IPS DF 4.7 (cell line): ENCODE measurements around the gene SLC13A3.

Experiments used
- DNase-seq: peaks from one replicate; pipeline ENCODE4 v3.0.0-alpha.2; 2013; ENCODE audit warnings: low spot score; ENCODE audit errors: extremely low read depth

SLC13A3 gene

DNA sequence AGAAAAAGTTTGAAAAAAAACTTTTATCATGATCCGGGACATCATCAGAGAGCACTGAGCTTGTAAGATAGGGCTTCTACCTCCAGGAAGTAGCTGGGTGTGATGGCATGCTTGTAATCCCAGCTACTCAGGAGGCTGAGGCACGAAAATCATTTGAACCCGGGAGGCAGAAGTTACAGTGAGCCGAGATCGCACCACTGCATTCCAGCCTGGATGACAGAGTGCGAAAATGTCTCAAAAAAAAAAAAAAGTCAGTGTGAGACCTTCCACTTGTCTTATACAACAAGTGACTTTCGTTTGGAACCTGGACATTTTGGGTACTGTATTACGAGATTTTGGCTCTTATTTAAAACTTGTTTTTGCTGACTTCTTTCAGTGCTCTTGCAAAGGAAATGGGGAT, 5.9 kb upstream of the SLC13A3 start:
- DNase-seq = no peak

DNA sequence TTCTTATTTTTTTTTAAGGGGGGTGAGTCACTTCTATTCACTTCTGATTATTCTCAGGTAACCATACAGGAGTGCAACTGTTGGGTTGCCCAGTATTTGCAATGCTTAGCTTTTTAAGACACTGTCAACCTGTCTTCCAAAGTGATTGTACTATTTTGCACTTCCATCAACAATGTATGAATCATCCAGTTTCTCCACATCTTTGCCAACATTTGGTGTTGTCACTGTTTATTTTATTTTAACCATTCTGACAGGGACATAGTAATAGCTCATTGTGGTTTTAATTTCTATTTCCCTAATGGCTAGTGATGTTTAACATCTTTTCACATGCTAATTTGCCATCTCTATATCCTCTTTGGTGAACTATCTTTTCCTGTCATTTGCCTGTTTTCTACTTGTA, 1.4 kb upstream of the SLC13A3 start:
- no peak for DNase-seq

DNA sequence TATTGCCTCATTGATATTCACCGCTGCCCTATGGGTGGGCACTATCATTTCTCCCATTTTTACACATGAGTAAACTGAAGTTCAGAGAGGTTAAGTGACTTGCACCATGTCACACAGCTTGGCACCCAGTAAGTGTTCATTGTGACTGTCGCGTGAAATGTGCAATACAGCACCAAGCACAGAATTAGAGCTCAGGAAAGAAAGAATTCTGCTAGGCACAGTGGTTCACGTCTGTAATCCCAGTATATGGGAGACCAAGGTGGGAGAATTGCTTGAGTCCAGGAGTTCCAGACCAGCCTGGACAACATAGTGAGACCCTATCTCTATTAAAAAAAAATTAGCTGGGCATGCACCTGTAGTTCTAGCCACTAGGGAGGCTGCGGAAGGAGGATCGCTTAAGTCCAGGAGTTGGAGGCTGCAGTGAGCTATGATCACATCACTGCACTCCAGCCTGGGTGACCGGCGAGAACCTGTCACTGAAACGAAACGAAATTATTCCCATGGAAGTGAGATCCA, 626 bp downstream of the SLC13A3 start:
- no peak for DNase-seq

DNA sequence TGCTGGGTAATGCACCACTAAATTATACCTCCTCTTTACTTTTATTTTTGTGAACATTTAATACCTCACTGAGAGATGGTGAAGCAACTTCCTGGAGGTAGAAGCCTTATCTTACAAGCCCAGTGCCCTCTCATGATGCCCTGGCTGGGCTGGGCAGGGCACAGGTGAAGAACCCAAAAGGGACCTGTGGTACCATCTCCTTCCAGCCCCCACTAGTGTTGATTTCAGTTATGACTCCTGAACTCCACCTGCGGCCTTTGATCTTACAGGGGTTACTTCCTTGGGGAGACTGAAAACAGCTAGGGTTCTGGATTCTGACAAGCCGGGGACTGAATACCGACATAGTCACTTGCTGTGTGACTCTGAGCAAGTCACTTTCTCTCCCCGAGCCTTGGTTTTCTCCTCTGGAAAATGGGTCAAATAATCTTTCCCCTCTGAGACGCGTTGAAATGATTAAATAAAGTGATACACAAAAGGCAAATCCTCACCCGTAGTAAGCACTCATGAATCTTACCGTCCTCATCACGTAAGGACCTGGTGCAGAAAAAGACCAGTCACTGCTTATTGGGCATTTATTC, 1.2 kb downstream of the SLC13A3 start:
- no peak for DNase-seq

DNA sequence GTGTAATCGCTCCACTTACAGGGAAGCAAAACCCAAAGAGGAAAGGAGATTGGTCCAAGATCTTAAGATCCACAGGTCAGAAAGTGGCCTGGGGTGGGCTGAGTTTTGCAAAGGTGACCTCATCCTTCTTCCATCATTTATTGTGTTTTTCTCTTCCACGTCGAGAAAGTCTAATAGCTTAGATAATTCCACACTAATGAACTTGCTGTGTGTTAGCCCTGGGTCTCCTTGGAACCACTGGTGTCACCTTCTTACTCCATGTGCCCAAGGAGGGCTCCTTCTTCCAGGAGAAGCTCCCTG, 1.7 kb downstream of the SLC13A3 start:
- no peak for DNase-seq

DNA sequence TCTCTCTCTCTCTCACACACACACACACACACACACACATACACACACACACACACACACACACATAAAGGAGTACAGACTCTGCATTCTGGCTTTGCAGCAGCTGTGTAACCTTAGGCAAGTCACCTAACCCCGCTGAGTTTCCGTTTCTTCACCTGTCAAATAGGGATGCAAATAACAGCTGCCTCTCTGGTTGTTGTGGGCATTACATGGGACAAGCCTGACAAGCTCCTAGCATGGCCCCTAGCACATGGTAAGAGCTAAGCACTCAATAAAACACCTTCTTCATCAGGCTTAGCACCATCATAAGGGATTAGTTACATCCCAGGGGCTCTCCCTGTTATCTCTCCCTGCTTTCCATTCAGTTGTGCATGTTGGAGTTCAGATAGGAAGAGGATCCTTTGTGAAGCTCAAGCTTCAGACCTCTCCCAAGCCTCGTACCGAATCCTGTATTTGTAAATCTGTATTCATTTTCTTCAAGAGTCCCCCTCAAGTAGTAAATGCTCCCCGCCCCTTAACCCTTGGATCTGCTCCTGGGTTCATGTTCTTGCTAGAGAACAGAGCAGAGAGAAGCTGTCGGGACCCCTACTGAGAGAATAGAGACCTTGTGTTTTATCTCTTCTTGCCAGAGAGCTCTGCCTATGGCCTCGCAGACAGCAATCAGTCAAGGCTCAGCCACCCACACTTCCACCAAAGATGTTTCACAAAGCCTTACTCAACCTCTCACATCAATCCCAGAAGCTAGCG, 2.2 kb downstream of the SLC13A3 start:
- no peak for DNase-seq

DNA sequence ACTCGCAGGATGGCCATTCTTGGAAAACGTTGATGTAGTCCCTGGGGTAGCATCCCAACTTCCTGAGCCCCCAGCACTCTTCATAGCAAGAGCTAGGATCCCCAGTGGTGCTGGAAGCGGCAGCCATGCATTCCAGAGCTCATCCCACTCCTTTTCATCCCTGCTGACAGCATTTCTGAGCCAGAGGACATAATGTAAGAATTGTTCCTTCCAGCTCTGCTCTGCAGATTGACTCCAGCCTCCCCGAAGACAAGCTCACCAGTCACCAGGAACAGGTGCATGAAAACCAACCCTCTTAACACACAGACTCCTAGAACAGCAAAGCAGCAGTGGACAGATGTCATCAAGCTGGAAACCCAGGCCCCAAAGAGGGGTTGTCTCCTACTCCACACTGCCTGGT, 3.8 kb downstream of the SLC13A3 start:
- no peak for DNase-seq

DNA sequence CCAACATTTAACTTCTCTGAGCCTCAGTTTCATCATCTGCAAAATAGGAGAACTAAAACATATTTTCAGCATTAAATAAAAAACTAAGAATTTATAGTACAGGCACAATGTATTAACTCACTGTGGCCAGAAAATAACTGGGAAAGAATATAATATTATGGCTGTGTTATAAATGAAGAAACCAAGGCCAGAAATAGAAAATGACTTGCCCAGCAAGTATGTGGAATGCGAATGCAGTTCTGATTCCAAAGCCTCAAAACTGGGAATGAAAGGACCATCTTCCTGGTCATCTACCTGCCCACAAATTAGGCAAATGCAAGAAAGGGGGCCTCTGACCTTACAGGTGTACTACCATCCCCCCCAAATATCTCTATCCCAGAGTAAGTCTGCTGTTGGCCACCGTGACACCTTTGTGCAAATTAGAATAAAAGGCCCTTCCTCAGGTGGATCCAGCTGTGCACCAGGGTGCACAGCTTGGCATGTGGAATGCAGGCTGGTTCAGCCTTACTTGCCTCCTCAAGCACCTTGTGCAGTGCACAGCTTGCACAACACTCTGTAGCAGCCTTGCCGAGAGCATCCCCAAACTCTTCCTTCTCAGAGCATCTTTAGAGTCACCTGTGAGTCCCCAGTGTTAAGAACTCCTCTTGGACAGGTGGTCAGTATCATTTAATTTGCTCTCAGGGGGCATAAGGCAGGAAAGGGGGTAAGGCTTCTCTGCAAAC, 4.4 kb downstream of the SLC13A3 start:
- DNase-seq = no peak

DNA sequence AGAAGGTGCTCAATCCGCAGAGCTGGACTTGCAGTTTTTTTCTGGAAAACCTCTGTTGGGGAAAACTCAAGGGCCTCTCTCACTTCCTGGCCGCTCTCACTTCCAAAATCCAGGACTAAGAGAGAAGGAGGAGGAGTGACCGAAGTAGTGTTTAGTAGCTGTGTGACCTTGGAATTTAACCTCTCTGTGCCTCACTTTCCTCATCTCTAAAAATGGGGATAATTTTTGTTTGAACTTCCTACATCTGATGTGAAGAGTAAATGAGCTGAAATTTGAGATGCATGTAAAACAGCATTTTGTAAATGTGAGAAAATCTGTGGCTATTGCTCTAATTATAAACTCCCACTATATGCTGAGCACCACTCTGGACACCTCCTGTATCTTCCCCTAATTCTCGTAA, 5.1 kb downstream of the SLC13A3 start:
- no peak for DNase-seq

DNA sequence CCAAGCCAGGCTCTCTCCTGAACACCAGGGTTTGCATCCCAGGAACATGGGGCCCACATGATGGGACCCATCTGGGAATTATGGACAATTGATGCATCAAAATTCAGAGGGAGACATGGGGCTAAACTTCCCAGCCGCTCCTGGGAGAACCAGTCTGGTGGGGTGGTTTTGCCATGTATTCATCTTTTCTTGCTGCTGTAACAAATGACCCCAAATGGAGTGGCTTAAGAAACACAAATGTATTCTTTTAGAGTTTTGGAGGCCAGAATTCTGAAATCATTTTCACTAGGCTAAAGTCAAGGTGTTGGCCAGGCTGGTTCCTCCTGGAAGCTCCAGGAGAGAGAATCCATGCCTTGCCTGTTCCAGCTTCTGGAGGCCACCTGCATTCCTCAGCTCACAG, 6.5 kb downstream of the SLC13A3 start:
- no peak for DNase-seq

DNA sequence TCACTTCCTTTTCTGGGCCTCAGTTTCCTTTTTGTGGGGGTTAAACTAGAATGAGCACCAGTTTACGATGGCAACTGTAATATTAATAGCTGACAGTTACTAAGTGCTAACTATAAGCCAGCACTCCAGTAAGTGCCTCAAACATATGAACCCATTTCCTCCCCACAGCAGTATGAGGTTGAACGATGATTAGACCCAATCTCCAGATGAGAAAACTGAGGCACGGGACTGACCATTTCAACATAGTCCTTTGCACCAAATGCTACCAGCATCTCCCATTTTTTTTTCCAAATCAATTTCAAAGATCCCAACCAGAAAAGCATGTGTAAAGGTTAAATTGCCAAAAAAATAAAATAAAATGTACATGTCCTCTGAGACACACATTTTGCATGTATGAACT, 7.1 kb downstream of the SLC13A3 start:
- no peak for DNase-seq

DNA sequence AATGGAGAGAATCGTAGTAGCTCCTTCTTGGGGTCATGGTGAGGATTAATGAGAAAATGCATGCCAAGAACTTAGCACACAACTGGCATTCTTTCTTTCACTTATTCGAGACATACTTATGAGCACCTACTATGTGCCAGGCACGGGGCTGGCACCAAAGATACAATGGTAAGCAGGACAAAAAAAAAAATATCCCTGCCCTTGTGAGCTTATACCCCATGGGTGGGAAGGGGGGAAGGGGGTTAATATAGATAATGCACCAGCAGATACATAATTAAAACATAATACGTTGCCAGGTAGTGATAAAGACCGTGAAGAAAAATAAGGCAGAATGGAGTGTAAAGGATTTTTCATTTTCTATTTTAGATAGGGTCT, 8.3 kb downstream of the SLC13A3 start:
- DNase-seq = no peak

DNA sequence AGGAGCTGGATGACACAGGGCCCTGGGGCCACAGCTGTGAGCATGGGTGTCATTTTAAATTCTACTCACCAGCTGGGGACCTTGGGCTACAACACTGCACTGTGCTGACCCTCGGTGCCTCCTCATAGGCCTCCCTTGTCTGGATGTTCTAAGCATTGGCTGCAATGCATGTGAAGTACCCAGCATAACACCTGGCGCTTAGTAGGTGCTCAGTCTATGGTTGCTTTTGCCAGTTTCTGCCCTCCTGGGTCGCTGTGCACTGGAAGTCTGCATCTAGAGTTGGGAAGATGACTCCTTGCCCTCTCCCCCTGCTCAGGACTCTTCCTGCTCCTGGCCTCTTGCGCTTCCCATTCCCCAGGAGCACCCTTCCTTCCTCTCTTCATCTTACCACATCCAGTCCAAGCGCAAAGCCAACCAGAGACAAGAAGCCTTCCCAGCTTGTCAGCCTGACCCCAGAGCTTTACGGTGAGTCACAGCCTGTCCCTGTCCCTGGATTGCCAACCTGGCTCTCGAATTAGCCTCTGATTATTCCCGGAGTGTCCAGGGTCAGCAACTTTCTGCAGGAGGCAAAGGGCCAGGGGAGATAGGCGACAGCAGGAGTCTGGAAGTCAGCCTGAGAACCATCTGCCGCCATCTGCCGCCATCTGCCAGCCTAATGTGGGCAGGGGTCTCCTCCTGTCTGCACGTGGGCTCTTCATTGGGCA, 8.8 kb downstream of the SLC13A3 start:
- no peak for DNase-seq

DNA sequence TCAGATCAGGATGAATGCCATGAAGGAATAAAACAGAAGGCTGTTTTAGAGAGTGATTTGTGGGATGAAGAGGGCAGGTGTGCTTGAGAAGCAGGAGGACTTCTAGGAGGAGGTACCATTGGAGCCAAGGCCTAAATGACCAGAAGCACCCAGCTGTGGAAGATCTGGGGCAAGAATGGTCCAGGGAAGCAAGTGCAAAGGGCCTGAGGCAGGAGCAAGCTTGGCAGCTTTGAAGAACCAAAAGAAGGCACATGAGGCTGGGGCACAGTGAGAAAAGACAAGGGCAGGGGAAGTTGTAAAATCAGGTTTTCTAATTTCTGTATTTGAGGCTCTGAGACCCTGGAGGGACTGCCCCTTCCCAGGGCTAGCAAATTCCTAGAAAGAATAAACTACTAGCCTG, 9.8 kb downstream of the SLC13A3 start:
- DNase-seq = no peak

DNA sequence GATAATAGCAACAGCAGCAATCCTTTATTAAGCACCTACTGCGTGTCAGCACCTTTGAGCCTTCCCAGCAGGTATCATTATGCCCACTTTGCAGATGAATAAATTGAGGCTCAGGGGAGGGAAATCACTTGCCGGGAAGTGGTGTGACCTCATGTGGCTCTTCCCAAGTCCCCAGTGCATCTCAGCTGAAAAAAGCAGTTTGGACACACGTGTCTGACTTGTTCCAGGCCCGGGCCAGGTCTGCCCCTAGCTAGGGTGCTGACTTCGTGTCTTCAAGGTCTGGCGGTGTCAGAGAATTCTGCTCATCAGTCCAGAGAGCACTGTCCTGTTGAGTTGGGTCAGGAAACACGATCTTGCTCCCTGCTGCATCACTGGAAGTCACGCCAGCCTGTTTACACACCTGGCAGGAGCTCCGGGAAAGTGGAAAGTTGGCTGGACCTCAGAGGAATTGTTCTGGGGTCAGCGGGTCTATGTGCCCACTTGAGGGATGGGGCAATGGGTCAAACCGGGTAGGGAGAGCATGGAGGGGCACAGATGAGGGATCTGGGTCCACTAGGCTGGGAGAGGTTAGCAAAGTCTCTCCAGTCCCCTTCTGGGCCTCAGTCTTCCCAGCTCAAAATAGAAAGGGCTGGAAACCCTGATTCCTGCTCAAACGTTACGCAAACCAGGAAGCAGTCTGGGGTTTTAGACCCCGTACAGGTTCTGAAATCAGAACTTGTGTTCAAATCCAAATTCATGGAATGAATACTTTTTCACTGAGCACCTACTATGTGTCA, 10.5 kb downstream of the SLC13A3 start:
- DNase-seq = no peak

DNA sequence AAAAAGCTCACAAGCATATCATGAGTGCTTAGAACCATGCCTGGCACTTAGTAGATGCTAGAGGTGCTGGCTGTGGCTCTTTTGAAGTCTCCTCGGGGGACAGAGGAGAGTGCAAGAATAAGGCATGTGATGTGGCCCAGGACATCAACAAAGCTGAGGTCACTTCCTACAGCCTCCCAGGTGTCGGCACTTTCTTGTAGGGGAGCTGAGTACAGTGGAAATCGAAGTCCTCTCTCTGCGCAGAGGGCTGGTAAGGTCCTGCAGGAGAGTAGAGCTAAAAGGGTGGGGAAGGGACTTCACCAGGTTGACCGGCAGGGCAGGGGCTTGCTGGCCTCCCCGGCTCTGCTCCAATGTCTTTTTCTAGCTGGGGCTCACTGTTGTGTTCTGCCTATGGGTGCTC, 11.2 kb downstream of the SLC13A3 start:
- no peak for DNase-seq

DNA sequence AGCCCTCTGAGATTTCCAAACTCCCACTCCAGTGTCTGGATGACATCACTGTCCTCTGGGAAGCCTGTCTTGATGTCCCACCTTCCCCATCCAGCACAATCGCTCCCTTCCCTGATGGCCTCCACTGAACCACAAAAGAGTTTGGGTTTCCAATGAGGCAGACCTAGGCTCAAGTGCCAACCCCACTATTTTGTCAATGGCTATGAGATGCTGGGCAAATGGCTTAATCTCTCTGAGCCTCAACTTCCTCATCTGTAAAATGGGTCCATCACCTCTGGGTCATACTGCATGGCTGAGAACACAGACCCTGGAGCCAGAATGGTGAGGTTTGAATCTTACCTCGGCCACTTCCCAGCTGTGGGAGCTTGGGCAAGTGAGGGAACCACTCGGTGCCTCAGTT, 11.7 kb downstream of the SLC13A3 start:
- no peak for DNase-seq

DNA sequence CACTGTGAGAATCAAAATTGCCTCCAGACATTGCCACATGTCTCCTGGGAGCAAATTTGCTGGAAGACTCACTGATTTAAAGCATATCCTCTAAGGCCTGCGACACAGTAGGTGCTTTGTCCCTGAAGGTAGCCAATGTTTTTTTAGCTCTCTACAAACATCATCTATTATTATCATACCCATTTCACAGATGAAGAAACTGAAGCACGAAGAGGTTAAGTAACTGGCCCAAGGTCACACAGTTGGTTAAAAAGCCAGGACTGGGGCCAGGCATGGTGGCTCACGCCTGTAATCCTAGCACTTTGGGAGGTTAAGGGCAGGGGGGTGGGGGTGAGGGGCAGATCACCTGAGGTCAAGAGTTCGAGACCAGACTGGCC, 12.4 kb downstream of the SLC13A3 start:
- no peak for DNase-seq

DNA sequence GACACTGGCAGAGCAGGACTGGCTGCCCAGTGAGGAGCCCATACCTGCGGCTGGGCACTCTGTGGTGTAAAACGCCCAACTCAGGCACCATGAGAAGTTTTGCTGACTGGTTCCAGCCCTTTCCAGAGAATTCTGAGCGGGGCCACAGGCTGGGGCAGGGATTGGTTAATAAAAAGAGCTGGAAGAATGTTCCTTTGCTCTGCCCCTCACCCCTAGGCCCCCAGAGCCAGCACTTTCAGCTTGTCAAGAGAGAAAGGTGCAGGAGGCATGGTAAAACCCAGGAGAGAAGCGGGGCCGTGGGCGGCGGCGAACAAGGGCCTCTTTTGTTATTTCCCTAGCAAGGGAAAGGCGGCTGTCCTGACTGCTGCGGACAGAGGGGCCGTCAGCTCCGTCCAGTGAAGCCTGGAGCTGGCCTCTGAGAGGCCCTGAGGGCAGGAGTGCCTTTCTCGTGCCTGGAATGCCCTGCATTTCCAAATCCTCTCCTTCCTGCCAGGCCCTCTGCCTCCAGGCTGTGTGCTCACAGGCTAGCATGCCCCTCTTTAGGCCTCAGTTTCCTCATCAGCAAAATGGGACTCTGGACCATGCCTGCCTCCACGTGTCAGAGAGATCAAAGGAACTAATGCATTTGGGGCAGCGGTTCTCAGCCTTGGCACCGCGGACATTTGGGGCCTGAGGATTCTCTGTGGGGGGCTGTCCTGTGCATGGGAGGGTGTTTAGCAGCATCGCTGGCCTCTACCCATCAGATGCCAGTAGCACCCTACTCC, 12.9 kb downstream of the SLC13A3 start:
- DNase-seq = no peak

DNA sequence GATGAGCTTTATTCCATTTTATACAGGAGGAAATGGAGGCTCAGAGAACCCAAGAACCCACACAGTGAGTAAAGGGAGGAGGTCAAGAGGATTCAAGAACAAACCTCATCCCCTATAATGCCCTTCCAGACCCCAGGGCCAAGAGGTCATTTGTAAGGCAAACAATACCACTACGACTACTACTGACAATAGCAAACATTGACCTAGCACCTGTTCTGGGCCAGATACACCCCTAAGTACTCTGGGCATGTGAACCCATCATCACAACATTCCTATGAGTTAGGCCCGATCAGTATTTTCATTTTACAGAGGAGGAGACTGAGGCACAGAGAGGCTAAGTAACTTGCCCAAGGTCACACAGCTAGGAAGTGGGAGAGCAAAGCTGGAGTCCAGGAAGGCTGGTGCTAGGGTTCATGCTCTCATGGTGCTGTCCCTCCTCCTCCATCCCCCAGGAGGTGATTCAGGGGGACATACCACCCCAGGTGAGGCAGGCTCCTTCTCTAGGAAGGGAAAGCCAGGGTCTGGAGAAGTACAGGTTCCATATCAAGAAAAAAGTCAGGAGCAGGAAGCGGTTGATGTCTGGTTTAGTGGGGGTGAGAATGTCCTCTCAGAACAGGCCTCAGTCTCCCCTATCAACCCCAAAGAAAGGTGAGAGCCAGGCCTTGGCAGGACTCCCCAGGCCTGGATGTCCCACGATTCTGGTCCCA, 13.7 kb downstream of the SLC13A3 start:
- no peak for DNase-seq
